Measurements from ENCODE around the gene GCHFR.

GCHFR gene

GRCh38 chr15:40815042-40815698 lies 51.3 kb downstream of the GCHFR start:
- DNase-seq = no peak

All from CD4-positive, alpha-beta T cell treated with Interferon alpha-2 for 1 hour (primary cell).